Transverse colon (tissue), 4 donors: ENCODE measurements around the gene GPBP1L1.

Experiments used
- POLR2A ChIP-seq: fragments of 450-650 bp; IDR thresholded peaks from one replicate; pipeline ENCODE4 v1.6.1; 2016; ENCODE audit warnings: antibody characterized with exemption, mild to moderate bottlenecking, moderate library complexity
- POLR2AphosphoS5 ChIP-seq, 3 donors: sonication (generic); formaldehyde crosslinking; IDR thresholded peaks; one replicate each; pipeline ENCODE4 v1.6.1; 2016; ENCODE audit warnings: antibody characterized with exemption in 3 of 3
- TF ChIP-seq, protein P1 (sequence below), 5 experiments: fragments of 200-600 bp in 3 of 5; fragments of 450-650 bp in 2 of 5; sonication (generic) in 3 of 5; IDR thresholded peaks; 1 replicate in 2 of 5; 2 replicates in 3 of 5; pipeline ENCODE4 v1.5.1; 2016 to 2017; ENCODE audit warnings: antibody characterized with exemption in 5 of 5, inconsistent platforms in 3 of 5, mild to moderate bottlenecking in 2 of 5, moderate library complexity in 1 of 5

DNA sequence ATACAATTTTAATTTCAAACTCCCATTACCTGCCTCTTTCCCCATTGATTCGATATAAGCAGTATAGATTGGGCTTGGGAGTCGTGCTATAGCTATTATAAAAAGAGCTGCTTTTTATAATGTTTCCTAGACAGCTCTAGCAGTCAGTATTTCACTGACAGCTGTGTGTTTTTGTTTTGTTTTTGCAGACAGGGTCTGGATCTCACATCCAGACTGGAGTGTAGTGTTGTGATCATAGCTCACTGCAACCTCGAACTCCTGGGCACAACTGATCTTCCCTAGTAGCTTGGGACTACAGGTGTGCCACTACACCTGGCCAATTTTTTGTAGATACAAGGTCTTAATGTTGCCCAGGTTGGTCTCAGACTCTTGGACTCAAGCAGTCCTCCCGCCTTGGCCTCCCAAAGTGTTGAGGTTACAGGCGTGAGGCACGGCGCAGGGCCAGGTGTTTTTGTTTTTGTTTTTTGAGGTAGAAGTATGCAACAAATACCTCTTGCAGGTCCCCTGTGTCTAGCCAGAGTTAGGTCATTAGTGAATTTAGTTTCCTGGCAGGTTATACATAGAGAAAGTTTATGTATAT is 100.7 kb downstream of the GPBP1L1 start:
- TF ChIP-seq, protein P1, sequence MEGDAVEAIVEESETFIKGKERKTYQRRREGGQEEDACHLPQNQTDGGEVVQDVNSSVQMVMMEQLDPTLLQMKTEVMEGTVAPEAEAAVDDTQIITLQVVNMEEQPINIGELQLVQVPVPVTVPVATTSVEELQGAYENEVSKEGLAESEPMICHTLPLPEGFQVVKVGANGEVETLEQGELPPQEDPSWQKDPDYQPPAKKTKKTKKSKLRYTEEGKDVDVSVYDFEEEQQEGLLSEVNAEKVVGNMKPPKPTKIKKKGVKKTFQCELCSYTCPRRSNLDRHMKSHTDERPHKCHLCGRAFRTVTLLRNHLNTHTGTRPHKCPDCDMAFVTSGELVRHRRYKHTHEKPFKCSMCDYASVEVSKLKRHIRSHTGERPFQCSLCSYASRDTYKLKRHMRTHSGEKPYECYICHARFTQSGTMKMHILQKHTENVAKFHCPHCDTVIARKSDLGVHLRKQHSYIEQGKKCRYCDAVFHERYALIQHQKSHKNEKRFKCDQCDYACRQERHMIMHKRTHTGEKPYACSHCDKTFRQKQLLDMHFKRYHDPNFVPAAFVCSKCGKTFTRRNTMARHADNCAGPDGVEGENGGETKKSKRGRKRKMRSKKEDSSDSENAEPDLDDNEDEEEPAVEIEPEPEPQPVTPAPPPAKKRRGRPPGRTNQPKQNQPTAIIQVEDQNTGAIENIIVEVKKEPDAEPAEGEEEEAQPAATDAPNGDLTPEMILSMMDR (IDR thresholded peaks at IDR 0.05): no peak
- TF ChIP-seq POLR2A (no peak), POLR2AphosphoS5 (IDR thresholded peaks at IDR 0.05) (no peak)
